PC-3 (cell line): ENCODE data around the gene MRTFA. TPM values are rescaled to one million over a fixed set of nuclear protein-coding genes. Genes with fewer than 3 reads are reported as not detected.

Source experiments
- ATAC-seq: fragments of 200-7000 bp; cut with Tn5 transposase; 2 replicates; pipeline ENCODE4 v1.9.1; 2020; ENCODE audit warnings: mild to moderate bottlenecking, moderate library complexity
- BruUV-seq: library from RNA; stranded (reverse); fragments of 400-500 nt; replicated peaks from 2 replicates; lab custom pipeline; 2021; lab: Mats Ljungman, UMichigan
- CTCF ChIA-PET: fragments of 300-600 bp; sonication (Branson Sonifier 250); formaldehyde crosslinking; loops from one replicate; lab custom pipeline; 2022; ENCODE audit warnings: antibody characterized with exemption; lab: Charles Lee
- POLR2A ChIA-PET: fragments of 300-600 bp; sonication (Branson Sonifier 250); formaldehyde crosslinking; loops from one replicate; lab custom pipeline; 2022; ENCODE audit warnings: antibody characterized with exemption; ENCODE audit not compliant: unreplicated experiment; lab: Charles Lee
- DNase-seq: peaks from one replicate; pipeline ENCODE4 v3.0.0-alpha.2; 2015
- H2AFZ ChIP-seq: fragments of 300-600 bp; sonication (generic); 2 replicates; pipeline ENCODE4 v1.6.0; 2016; ENCODE audit warnings: antibody characterized with exemption, low read length
- H3F3A ChIP-seq: fragments of 300-600 bp; sonication (generic); one replicate; pipeline ENCODE4 v1.6.0; 2017; ENCODE audit warnings: antibody characterized with exemption, low read length, control low read depth, mild to moderate bottlenecking; ENCODE audit not compliant: unreplicated experiment
- H3K27ac ChIP-seq: fragments of 300-600 bp; sonication (generic); 2 replicates; pipeline ENCODE4 v1.5.1; 2016; ENCODE audit warnings: mild to moderate bottlenecking, low read length
- H3K27me3 ChIP-seq: fragments of 300-600 bp; sonication (generic); 2 replicates; pipeline ENCODE4 v1.6.1; 2016; ENCODE audit warnings: low read length, mixed read lengths
- H3K36me3 ChIP-seq: fragments of 300-600 bp; sonication (generic); 2 replicates; pipeline ENCODE4 v1.6.1; 2016; ENCODE audit warnings: low read depth, mixed run types, low read length, mixed read lengths
- H3K4me1 ChIP-seq: fragments of 300-600 bp; sonication (generic); 2 replicates; pipeline ENCODE4 v1.5.1; 2016; ENCODE audit warnings: low read length; ENCODE audit not compliant: insufficient read depth
- H3K4me2 ChIP-seq: fragments of 300-600 bp; sonication (generic); 2 replicates; pipeline ENCODE4 v1.6.0; 2016; ENCODE audit warnings: low read length
- H3K4me3 ChIP-seq: fragments of 300-600 bp; sonication (generic); 2 replicates; pipeline ENCODE4 v1.5.1; 2016; ENCODE audit warnings: mild to moderate bottlenecking, low read length, mixed read lengths
- H3K79me2 ChIP-seq: fragments of 300-600 bp; sonication (generic); 2 replicates; pipeline ENCODE4 v1.6.1; 2017; ENCODE audit warnings: low read length, mixed read lengths
- H3K9ac ChIP-seq: fragments of 300-600 bp; sonication (generic); 2 replicates; pipeline ENCODE4 v1.6.0; 2016; ENCODE audit warnings: mild to moderate bottlenecking, low read length
- H3K9me2 ChIP-seq: fragments of 300-600 bp; sonication (generic); replicated peaks from 2 replicates; pipeline ENCODE4 v1.6.1; 2016; ENCODE audit warnings: mixed run types, low read length, mixed read lengths
- H3K9me3 ChIP-seq: fragments of 300-600 bp; sonication (generic); 2 replicates; pipeline ENCODE4 v1.6.1; 2016; ENCODE audit warnings: low read length, mixed read lengths
- H4K20me1 ChIP-seq: fragments of 300-600 bp; sonication (generic); 2 replicates; pipeline ENCODE4 v1.6.1; 2016; ENCODE audit warnings: low read length, mixed read lengths
- EZH2 ChIP-seq: fragments of 300-600 bp; sonication (generic); IDR thresholded peaks from one replicate; pipeline ENCODE4 v1.6.1; 2017; ENCODE audit warnings: antibody characterized with exemption, mild to moderate bottlenecking, low read length; ENCODE audit not compliant: unreplicated experiment
- EZH2phosphoT487 ChIP-seq: fragments of 300-600 bp; sonication (generic); IDR thresholded peaks from 2 replicates; pipeline ENCODE4 v1.6.1; 2018; ENCODE audit warnings: mild to moderate bottlenecking, antibody characterized with exemption, low read length, borderline replicate concordance
- intact Hi-C: fragments of 100-400 bp; cut with micrococcal nuclease; formaldehyde crosslinking; loops from 2 replicates; pipeline ENCODE4 v1.9.0; 2023
- total RNA-seq: library from RNA; depleted of rRNA; stranded (reverse); fragments of >200 nt; gene quantifications from 2 replicates; pipeline ENCODE4 v1.2.3, GENCODE V29; 2014
- TF ChIP-seq, protein P1 (sequence below): fragments of 300-600 bp; sonication (generic); conservative IDR thresholded peaks from 2 replicates; pipeline ENCODE4 v1.5.1; 2017; ENCODE audit warnings: antibody characterized with exemption, low read depth, mild to moderate bottlenecking, low read length

The MRTFA gene
- total RNA-seq, 1 experiment from 2014 or later = 32.6 TPM

DNA sequence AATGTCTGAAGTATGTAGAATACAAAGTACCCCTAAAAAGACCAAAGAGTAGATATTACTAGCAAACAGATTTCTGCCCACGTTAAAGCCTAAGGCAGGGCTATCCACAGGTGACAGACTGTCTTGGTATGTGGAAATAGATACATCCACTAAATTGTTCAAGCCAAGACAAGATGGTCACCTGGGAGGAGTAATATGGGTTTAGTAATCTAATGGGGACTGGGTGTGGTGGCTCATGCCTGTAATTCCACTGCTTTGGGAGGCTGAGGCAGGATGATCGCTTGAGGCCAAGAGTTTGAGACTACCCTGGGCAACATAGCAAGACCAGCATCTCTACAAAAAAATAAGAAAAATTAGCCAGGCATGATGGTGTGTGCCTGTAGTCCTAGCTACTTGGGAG, 258.6 kb downstream of the MRTFA start:
- no TSS peak for BruUV-seq
- peak; percentile 9 for DNase-seq

DNA sequence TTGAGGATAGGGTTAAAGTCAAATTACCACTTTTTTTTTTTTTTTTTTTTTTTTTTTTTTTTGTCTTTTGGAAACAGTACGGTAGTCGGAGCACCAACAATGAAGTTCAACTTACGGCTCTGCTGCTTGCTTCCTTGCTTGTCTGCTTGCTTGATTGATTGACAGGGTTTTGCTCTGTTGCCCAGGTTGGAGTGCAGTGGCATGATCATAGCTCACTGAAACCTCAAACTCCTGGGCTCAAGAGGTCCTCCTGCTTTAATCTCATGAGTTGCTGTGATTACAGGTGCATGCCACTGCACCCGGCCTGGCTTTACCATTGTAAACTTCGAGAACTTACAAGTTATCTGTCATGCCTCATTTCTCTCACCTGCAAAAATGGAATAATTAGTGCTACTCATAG, 260.4 kb downstream of the MRTFA start:
- H3K9me2 ChIP-seq = no peaks in the 10 kb centered on the region
- no peaks in the 10 kb centered on the region for H3K9me3 ChIP-seq
- no peaks in the 10 kb centered on the region for H3K4me1 ChIP-seq
- H3K9ac ChIP-seq = no peak overlapping the region
- no peak overlapping the region for H3K27ac ChIP-seq
- intact Hi-C loops = no loop called here
- POLR2A ChIA-PET = interaction anchor here (0.5 kb wide), 1 partner anchor 492 kb away, joined by 4 read pairs; no protein-coding TSS in a partner anchor
- no peak for TF ChIP-seq EZH2phosphoT487
- TF ChIP-seq, protein P1, sequence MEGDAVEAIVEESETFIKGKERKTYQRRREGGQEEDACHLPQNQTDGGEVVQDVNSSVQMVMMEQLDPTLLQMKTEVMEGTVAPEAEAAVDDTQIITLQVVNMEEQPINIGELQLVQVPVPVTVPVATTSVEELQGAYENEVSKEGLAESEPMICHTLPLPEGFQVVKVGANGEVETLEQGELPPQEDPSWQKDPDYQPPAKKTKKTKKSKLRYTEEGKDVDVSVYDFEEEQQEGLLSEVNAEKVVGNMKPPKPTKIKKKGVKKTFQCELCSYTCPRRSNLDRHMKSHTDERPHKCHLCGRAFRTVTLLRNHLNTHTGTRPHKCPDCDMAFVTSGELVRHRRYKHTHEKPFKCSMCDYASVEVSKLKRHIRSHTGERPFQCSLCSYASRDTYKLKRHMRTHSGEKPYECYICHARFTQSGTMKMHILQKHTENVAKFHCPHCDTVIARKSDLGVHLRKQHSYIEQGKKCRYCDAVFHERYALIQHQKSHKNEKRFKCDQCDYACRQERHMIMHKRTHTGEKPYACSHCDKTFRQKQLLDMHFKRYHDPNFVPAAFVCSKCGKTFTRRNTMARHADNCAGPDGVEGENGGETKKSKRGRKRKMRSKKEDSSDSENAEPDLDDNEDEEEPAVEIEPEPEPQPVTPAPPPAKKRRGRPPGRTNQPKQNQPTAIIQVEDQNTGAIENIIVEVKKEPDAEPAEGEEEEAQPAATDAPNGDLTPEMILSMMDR = no peak
- TF ChIP-seq EZH2 = no peak
- H2AFZ ChIP-seq = no peak overlapping the region
- ATAC-seq = no peak
- H3K27me3 ChIP-seq = no peaks in the 10 kb centered on the region
- DNase-seq = no peak
- CTCF ChIA-PET = no interaction called here
- H3K4me3 ChIP-seq = no peak overlapping the region
- H4K20me1 ChIP-seq = no peaks in the 10 kb centered on the region
- no TSS peak for BruUV-seq
- no peaks in the 10 kb centered on the region for H3F3A ChIP-seq
- no peaks in the 10 kb centered on the region for H3K36me3 ChIP-seq
- peaks cover 38% of the 10 kb centered on the region for H3K79me2 ChIP-seq
- no peak overlapping the region for H3K4me2 ChIP-seq

More for the DNA sequence above, 258.6 kb downstream of the MRTFA start:
- TF ChIP-seq EZH2 (no peak), EZH2phosphoT487 (no peak)
- TF ChIP-seq, protein P1 = no peak
- Histone ChIP-seq H3K27me3 (no peaks in the 10 kb centered on the region), H4K20me1 (no peaks in the 10 kb centered on the region), H3K27ac (no peak overlapping the region), H3K36me3 (no peaks in the 10 kb centered on the region), H3K9ac (no peak overlapping the region), H3K4me3 (no peak overlapping the region), H2AFZ (no peak overlapping the region), H3K9me2 (no peaks in the 10 kb centered on the region), H3K79me2 (peaks cover 29% of the 10 kb centered on the region), H3K4me1 (no peaks in the 10 kb centered on the region), H3F3A (no peaks in the 10 kb centered on the region), H3K4me2 (no peak overlapping the region), H3K9me3 (no peaks in the 10 kb centered on the region)
- CTCF ChIA-PET = no interaction called here
- intact Hi-C loops = no loop called here
- POLR2A ChIA-PET = no interaction called here
- ATAC-seq = no peak

DNA sequence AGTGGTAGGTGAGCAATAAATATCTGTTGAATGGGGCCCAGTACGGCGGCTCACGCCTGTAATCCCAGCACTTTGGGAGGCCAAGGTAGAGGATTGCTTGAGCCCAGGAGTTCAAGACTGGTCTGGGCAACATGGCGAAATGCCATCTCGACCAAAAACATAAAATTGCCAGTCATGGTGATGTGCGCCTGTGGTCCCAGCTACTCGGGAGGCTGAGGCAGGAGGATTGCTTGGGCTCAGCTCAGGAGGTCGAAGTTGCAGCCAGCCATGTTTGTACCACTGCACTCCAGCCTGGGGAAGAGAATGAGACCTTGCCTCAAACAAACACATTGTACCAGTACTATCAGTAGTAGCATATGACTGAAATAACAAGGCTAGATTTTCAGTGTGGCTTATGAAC, 262.0 kb downstream of the MRTFA start:
- no TSS peak for BruUV-seq
- no peak overlapping the region for H3K4me2 ChIP-seq
- no peaks in the 10 kb centered on the region for H3K9me2 ChIP-seq
- no peaks in the 10 kb centered on the region for H4K20me1 ChIP-seq
- no peaks in the 10 kb centered on the region for H3K4me1 ChIP-seq
- ChIA-PET CTCF (no interaction called here), POLR2A (no interaction called here)
- H3F3A ChIP-seq = no peaks in the 10 kb centered on the region
- intact Hi-C loops = no loop called here
- no peak overlapping the region for H2AFZ ChIP-seq
- no peak for TF ChIP-seq EZH2
- ATAC-seq (no peak), DNase-seq (no peak)
- peaks cover 42% of the 10 kb centered on the region for H3K79me2 ChIP-seq
- no peaks in the 10 kb centered on the region for H3K36me3 ChIP-seq
- no peaks in the 10 kb centered on the region for H3K27me3 ChIP-seq
- no peak overlapping the region for H3K9ac ChIP-seq
- H3K4me3 ChIP-seq = no peak overlapping the region
- H3K27ac ChIP-seq = no peak overlapping the region
- no peaks in the 10 kb centered on the region for H3K9me3 ChIP-seq
